HG03432 (cell line): Measurements from ENCODE around the gene MAD1L1.

Experiments used
- ATAC-seq: cut with Tn5 transposase; IDR thresholded peaks from one replicate; pipeline ENCODE4 v1.9.1; 2021; ENCODE audit warnings: mild to moderate bottlenecking, moderate library complexity; ENCODE audit not compliant: unreplicated experiment

The MAD1L1 gene

GRCh38 chr7:1948887-1949680 is 283.7 kb downstream of the MAD1L1 start:
- no peak for ATAC-seq

- no peak for ATAC-seq
These were observed 284.4 kb downstream of the MAD1L1 start for GRCh38 chr7:1948301-1948796.

GRCh38 chr7:1947586-1948217 is 285.0 kb downstream of the MAD1L1 start:
- no peak for ATAC-seq

GRCh38 chr7:1946773-1947450 is 285.8 kb downstream of the MAD1L1 start:
- no peak for ATAC-seq

- ATAC-seq = no peak
These were observed 286.5 kb downstream of the MAD1L1 start for GRCh38 chr7:1946025-1946772.

- no peak for ATAC-seq
These were observed 287.2 kb downstream of the MAD1L1 start for GRCh38 chr7:1945558-1945957.

GRCh38 chr7:1944619-1945210 is 288.0 kb downstream of the MAD1L1 start:
- no peak for ATAC-seq

- no peak for ATAC-seq
These were observed 288.7 kb downstream of the MAD1L1 start for GRCh38 chr7:1943933-1944618.

- ATAC-seq = no peak
These were observed 289.4 kb downstream of the MAD1L1 start for GRCh38 chr7:1943326-1943725.

- ATAC-seq = no peak
These were observed 289.8 kb downstream of the MAD1L1 start for GRCh38 chr7:1942941-1943289.

GRCh38 chr7:1942243-1942940 is 290.4 kb downstream of the MAD1L1 start:
- no peak for ATAC-seq

- no peak for ATAC-seq
These were observed 291.1 kb downstream of the MAD1L1 start for GRCh38 chr7:1941464-1942242.

- peak; percentile 28 for ATAC-seq
These were observed 291.9 kb downstream of the MAD1L1 start for GRCh38 chr7:1940863-1941262.

GRCh38 chr7:1940402-1940786 is 292.4 kb downstream of the MAD1L1 start:
- peak; percentile 95 for ATAC-seq

GRCh38 chr7:1939434-1940401 is 293.0 kb downstream of the MAD1L1 start:
- ATAC-seq = peak; percentile 27

- no peak for ATAC-seq
These were observed 293.8 kb downstream of the MAD1L1 start for GRCh38 chr7:1938788-1939433.

GRCh38 chr7:1937252-1937605 is 295.5 kb downstream of the MAD1L1 start:
- no peak for ATAC-seq
